ENCODE results near the gene CEP162. TPM values are rescaled to one million over a fixed set of nuclear protein-coding genes. Genes with fewer than 3 reads are reported as not detected.
"Not testable (repeated sequence)": the region's sequence is repeated elsewhere in the genome, so short reads cannot be mapped to it uniquely, and the experiment has no call there.

Gene CEP162
- total and polyA plus RNA-seq, 2 experiments from 2014 or later = 4.1 to 13.7 TPM

DNA sequence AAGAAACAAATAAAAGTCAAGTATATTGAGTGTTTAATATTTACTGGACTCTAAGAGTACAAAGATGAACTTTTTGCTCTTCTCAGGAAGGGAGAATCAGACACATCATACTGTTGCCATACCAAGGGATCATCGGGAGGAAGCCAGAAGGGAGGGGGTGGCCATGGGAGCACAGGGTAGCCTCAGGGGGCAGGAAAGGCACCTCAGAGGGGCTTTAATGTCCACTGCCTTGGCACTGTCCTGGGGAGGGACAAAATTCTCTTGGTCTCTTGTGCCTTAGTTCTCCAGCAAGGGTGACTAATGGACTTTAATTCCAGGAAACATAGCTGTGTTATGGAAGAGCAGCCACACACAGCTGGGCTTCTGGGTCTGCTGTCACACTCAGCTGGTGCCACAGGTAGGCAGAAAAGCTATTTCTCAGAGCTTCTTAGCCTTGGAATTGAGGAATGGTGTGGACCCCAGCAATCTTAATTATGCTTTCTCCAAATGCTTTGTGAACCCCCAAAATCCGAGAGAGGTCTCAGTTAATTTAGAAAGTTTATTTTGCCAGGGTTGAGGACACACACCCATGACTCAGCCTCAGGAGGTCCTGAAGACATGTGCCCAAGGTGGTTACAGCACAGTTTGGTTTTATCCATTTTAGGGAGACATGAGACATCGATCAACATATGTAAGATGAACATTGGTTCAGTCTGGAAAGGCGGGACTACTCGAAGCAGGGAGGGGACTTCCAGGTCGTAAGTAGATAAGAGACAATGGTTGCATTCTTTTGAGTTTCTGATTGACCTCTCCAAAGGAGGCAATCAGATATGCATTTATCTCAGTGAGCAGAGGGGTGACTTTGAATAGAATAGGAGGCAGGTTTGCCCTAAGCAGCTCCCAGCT is 140.7 kb downstream of the CEP162 start:
- Histone ChIP-seq H3K4me3 (no peak overlapping the region), H3K36me3 (replicated peaks; ENCODE audit: insufficient read depth, low read depth) (no peaks in the 10 kb centered on the region), H3K79me2 (no peaks in the 10 kb centered on the region), H4K20me1 (ENCODE audit: insufficient read depth, poor library complexity, severe bottlenecking) (no peaks in the 10 kb centered on the region), H3K9me2 (replicated peaks; ENCODE audit: insufficient read depth) (no peaks in the 10 kb centered on the region), H3K27me3 (no peaks in the 10 kb centered on the region), H3K27ac (no peak overlapping the region), H3K9me3 (ENCODE audit: low read depth) (no peaks in the 10 kb centered on the region), H3K4me1 (ENCODE audit: insufficient read depth) (peaks cover 5% of the 10 kb centered on the region), H2AFZ (no peak overlapping the region), H3K4me2 (no peak overlapping the region)
- no peak for TF ChIP-seq EZH2 (IDR thresholded peaks at IDR 0.05; ENCODE audit: borderline replicate concordance)
- TF ChIP-seq EZH2phosphoT487 (IDR thresholded peaks at IDR 0.05; ENCODE audit: low read depth, severe bottlenecking, unreplicated experiment) = no peak
- TF ChIP-seq, protein P1, sequence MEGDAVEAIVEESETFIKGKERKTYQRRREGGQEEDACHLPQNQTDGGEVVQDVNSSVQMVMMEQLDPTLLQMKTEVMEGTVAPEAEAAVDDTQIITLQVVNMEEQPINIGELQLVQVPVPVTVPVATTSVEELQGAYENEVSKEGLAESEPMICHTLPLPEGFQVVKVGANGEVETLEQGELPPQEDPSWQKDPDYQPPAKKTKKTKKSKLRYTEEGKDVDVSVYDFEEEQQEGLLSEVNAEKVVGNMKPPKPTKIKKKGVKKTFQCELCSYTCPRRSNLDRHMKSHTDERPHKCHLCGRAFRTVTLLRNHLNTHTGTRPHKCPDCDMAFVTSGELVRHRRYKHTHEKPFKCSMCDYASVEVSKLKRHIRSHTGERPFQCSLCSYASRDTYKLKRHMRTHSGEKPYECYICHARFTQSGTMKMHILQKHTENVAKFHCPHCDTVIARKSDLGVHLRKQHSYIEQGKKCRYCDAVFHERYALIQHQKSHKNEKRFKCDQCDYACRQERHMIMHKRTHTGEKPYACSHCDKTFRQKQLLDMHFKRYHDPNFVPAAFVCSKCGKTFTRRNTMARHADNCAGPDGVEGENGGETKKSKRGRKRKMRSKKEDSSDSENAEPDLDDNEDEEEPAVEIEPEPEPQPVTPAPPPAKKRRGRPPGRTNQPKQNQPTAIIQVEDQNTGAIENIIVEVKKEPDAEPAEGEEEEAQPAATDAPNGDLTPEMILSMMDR (IDR thresholded peaks at IDR 0.05; ENCODE audit: poor library complexity) = no peak
- DNase-seq (ENCODE audit: low spot score) = no peak
- WGBS (ENCODE audit: low lambda C conversion rate, missing lambda C conversion rate) = 53% methylated on average over 6 of the region's 6 CpGs

DNA sequence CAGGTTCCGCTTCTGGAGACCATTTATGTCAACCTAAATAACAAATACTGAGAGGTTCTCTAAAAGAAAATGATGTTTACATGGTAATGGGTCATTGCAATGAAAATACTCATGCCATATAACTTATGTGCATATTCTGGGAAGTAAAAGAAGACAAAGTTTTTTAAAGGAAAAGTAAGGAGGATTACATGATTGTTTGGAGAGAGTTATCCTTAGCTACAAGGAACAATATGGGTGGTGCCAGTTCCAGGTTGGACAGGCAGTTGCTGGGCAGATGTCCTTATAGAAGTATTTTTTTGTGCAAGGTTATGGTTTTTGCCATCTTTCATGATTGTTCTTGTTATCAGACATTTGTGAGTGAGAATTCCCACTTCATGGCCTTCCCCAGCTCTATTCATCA is 141.4 kb downstream of the CEP162 start:
- Histone ChIP-seq H3K36me3 (replicated peaks; ENCODE audit: insufficient read depth, low read depth) (no peaks in the 10 kb centered on the region), H3K4me2 (no peak overlapping the region), H4K20me1 (ENCODE audit: insufficient read depth, poor library complexity, severe bottlenecking) (no peaks in the 10 kb centered on the region), H3K27me3 (no peaks in the 10 kb centered on the region), H3K27ac (no peak overlapping the region), H3K4me1 (ENCODE audit: insufficient read depth) (peaks cover 5% of the 10 kb centered on the region), H3K4me3 (no peak overlapping the region), H3K9me3 (ENCODE audit: low read depth) (no peaks in the 10 kb centered on the region), H3K9me2 (replicated peaks; ENCODE audit: insufficient read depth) (no peaks in the 10 kb centered on the region), H3K79me2 (no peaks in the 10 kb centered on the region), H2AFZ (no peak overlapping the region)
- 93% methylated on average over 1 of the region's 1 CpG for WGBS (ENCODE audit: low lambda C conversion rate, missing lambda C conversion rate)
- DNase-seq (ENCODE audit: low spot score) = no peak
- TF ChIP-seq EZH2 (IDR thresholded peaks at IDR 0.05; ENCODE audit: borderline replicate concordance) (no peak), EZH2phosphoT487 (IDR thresholded peaks at IDR 0.05; ENCODE audit: low read depth, severe bottlenecking, unreplicated experiment) (no peak)
- TF ChIP-seq, protein P1 (IDR thresholded peaks at IDR 0.05; ENCODE audit: poor library complexity) = no peak

DNA sequence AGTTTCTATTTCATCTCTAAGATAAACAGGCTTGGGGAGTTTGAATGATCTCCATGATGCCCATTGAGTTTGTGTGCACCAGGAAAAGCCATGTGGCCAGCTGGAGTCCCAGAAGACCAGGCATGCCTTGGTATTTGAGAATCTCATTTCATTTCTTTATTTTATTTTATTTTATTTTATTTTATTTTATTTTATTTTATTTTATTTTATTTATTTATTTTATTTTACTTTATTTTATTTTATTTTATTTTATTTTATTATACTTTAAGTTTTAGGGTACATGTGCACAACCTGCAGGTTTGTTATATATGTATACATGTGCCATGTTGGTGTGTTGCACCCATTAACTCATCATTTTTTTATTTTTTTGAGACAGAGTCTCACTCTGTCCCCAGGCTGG is 142.7 kb downstream of the CEP162 start:
- H3K4me1 ChIP-seq (ENCODE audit: insufficient read depth); H3K9me2 ChIP-seq (replicated peaks; ENCODE audit: insufficient read depth); H3K4me2 ChIP-seq; H3K27ac ChIP-seq; H3K9me3 ChIP-seq (ENCODE audit: low read depth); H2AFZ ChIP-seq; H4K20me1 ChIP-seq (ENCODE audit: insufficient read depth, poor library complexity, severe bottlenecking); DNase-seq (ENCODE audit: low spot score); H3K36me3 ChIP-seq (replicated peaks; ENCODE audit: insufficient read depth, low read depth); H3K4me3 ChIP-seq; H3K79me2 ChIP-seq; H3K27me3 ChIP-seq: not testable (repeated sequence)

DNA sequence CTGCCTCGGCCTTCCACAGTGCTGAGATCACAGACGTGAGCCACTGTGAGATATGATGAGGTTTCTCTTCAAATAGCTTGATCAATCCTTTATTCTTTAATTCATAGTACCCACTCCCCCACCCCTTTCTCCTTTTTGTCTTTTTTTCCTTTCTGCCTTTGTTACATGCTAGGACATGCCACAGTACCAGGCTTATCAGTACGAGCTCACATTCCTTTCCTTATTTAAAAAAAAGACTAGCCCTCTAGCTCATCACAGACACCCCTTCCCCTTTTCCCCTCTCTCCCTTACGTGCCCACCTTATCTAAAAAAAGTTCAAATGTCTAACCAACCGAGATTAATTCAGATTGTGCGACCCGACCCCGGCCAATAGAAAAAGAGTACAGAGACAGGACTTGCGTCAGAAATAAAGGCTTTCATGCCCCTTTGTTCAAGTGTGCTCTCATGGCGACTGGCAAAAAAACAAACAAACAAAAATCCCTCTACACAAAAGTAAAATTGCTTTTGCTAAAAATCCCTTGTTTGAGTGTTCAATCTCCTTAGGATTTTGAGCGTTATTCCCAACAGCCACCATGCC is 144.7 kb downstream of the CEP162 start:
- no peaks in the 10 kb centered on the region for H3K79me2 ChIP-seq
- H4K20me1 ChIP-seq (ENCODE audit: insufficient read depth, poor library complexity, severe bottlenecking) = no peaks in the 10 kb centered on the region
- H3K9me2 ChIP-seq (replicated peaks; ENCODE audit: insufficient read depth) = no peaks in the 10 kb centered on the region
- H3K9me3 ChIP-seq (ENCODE audit: low read depth) = no peaks in the 10 kb centered on the region
- WGBS (ENCODE audit: low lambda C conversion rate, missing lambda C conversion rate) = 45% methylated on average over 11 of the region's 11 CpGs
- peaks cover 5% of the 10 kb centered on the region for H3K4me1 ChIP-seq (ENCODE audit: insufficient read depth)
- no peak overlapping the region for H3K4me2 ChIP-seq
- DNase-seq (ENCODE audit: low spot score) = no peak
- H3K4me3 ChIP-seq = no peak overlapping the region
- no peaks in the 10 kb centered on the region for H3K27me3 ChIP-seq
- H3K36me3 ChIP-seq (replicated peaks; ENCODE audit: insufficient read depth, low read depth) = no peaks in the 10 kb centered on the region
- H2AFZ ChIP-seq = no peak overlapping the region
- no peak overlapping the region for H3K27ac ChIP-seq
- no peak for TF ChIP-seq EZH2phosphoT487 (IDR thresholded peaks at IDR 0.05; ENCODE audit: low read depth, severe bottlenecking, unreplicated experiment)
- no peak for TF ChIP-seq EZH2 (IDR thresholded peaks at IDR 0.05; ENCODE audit: borderline replicate concordance)
- TF ChIP-seq, protein P1 (IDR thresholded peaks at IDR 0.05; ENCODE audit: poor library complexity) = no peak

Data from hepatocyte (in vitro differentiated cells).